Activated CD4-positive, alpha-beta T cell treated with anti-CD3 and anti-CD28 coated beads, Interleukin-2, amount 50 U/mL, for 1 hour (primary cell): ENCODE measurements around the gene EFCAB9.

Experiments used
- DNase-seq: peaks from one replicate; pipeline ENCODE4 v3.0.0-alpha.2; 2020

Gene EFCAB9

DNA sequence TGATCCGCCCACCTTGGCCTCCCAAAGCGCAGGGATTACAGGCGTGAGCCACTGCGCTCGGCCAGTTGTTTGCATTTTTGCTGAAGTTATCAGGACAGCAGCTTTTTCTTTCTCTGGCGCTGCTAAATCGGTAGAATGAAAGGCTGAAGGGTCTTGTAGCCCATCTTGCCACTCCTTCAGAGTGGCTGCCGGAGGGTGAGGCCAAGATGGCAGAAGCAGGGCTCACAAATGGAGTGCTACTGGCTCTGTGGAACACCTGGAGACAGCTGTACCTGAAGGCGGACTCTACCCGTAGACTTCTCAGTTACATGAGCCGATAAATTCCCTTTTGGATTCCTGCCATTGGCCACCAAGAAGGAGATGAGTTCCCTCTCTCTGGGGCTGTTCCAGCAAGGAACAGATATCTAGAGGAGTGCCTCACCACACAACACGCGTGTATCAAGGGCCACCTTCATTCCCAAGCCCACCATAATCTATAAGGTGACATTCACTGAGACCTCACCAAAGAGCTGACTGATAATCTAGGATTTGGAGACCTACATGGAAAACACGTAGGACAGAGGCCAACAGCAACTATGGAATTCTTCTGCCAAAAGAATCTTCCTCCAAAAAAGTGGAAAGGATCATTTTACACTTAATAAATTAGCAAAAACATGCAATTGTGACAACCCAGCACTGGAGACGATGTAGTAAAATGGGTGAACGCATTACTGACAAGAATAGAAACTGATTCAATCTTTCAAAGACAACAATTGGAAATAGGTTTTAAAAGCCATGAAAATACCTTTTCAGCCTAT lies 27.7 kb upstream of the EFCAB9 start:
- no peak for DNase-seq

- no peak for DNase-seq
Measured at GRCh38 chr5:172167895-172168294, 26.1 kb upstream of the EFCAB9 start.

GRCh38 chr5:172168311-172168710 lies 25.7 kb upstream of the EFCAB9 start:
- no peak for DNase-seq

DNA sequence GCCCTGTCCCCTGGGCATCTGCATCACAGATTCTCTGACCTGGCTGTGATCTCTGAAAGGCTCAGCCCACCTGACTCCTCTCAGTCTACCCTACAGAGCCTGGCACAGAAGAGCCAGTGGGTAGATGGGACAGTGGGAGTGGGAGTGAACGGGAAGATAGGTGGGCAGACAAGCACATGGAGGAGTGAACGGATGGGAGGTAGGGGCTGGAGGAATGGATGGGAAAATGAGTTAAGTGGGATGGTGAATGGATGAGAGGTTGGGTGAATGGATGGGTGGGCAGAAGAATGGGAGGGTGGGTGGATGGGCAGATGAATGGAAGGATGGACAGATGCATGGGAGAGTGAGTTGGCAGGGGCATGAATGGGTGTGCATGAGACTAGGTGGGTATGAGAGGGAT lies 24.8 kb upstream of the EFCAB9 start:
- DNase-seq: no peak

DNA sequence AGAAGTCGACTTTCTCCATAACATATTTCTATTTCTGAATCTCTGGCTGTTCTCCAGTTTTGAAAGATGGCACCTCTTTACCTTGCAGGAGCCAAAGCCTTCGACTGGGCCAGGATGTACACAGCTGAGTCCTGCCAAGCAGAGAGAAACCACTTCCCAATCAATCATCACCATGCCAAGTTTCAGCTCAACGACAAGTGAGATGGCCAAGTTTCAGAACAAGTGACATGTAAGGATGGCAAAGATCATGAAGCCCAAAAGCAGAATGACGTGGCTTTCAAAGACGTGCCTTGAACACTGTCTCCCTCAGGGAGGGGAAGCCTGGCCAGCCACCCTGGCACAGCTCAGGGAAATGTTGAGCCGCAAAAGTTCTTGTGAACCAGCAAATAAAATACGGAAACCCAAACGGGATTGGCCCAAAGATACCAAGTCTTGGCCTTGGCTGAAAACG lies 23.7 kb upstream of the EFCAB9 start:
- no peak for DNase-seq

- no peak for DNase-seq
Measured at GRCh38 chr5:172171118-172171517, 22.9 kb upstream of the EFCAB9 start.

- DNase-seq: no peak
Measured at GRCh38 chr5:172172912-172173563, 20.9 kb upstream of the EFCAB9 start.

DNA sequence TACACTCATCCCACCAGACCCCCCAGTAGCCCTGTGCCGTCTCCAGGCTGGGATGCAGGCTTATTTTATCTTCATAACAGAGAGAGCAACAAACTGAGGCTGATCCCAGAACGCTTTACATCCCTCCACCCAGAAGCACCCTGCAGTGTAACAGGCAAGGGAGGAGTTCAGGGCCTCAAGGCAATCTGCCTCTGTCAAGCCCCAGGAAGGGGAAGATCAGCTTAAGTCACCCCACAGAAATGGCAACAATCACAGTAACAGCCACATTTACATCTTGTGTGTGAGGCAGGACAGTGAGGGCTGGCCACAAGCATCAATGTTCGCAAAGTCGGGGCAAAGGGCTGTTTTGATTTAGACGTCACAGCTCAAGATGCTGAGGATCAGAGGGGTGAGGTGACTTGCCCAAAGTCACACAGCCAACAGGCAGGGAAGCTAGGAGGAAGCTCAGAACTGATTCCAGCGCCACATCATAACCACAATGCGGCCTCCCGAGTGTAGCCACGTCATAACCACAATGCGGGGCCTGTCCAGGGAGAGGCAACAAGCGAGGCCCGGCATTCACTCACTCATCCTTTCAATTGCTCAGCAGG lies 20.3 kb upstream of the EFCAB9 start:
- DNase-seq: peak; percentile 59

- DNase-seq: peak; percentile 88
Measured at GRCh38 chr5:172175263-172175719, 18.7 kb upstream of the EFCAB9 start.

- no peak for DNase-seq
Measured at GRCh38 chr5:172177176-172177575, 16.8 kb upstream of the EFCAB9 start.

- peak; percentile 22 for DNase-seq
Measured at GRCh38 chr5:172178301-172178987, 15.5 kb upstream of the EFCAB9 start.

DNA sequence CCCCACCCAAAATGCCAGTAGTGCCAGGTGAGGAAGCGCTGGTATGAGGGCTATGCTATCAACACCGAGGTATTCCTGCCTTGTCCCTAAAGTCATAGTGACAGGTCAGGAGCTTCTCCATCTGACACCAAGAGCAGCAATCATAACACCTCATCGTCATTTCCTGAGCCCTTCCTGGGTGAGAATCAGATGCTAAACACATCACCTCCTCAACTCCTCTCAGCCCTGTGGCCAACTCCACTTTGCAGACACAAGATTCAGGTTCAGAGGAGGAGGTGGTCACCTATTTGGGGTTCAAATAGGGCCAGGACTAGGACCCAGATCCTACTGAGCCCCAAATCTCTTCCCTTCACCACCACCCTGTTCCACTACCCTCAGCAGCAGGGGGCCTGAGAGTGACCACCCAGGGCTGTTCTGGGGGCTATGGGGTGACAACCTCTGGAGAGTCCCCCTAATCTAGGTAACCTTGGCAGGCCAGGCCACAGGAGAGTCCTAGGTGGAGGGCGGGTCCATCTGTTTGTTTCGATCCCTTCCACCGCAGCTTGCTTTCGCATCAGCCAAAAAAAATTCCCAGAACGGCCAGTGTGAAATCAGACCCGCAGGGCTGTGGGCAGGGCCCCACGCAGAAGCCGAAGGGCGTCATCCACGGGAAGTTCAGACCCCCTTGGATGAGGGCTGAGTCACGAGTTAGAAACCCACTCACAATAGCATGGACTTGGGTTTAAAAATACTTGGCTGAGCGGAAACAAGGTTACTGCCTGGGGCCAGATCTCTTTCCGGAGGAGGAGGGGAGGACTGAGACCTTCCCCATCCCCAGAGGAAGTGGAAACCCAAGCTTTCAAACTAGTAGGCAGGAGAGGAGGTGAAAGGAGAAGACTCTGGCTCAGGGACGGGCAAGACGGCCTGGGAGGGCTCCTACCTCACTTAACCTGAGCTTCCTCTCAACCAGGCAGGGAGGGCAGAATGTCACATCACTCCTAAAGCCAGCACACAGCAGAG lies 14.7 kb upstream of the EFCAB9 start:
- DNase-seq: peak; percentile 33

GRCh38 chr5:172180936-172181335 lies 13.0 kb upstream of the EFCAB9 start:
- peak; percentile 26 for DNase-seq

DNA sequence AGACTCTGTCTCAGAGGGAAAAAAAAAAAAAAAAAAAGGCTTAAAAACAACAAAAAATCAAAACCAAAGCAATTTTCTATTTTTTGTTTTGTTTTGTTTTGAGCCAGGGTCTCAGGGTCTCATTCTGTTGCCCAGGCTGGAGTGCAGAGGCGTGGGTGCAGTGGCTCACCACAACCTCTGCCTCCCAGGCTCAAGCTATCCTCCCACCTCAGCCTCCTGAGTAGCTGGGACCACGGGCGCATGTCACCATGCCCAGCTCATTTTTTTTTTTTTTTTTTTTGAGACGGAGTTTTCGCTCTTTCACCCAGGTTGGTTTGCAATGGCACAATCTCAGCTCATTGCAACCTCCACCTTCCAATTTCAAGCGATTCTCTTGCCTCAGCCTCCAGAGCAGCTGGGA lies 11.7 kb upstream of the EFCAB9 start:
- no peak for DNase-seq

DNA sequence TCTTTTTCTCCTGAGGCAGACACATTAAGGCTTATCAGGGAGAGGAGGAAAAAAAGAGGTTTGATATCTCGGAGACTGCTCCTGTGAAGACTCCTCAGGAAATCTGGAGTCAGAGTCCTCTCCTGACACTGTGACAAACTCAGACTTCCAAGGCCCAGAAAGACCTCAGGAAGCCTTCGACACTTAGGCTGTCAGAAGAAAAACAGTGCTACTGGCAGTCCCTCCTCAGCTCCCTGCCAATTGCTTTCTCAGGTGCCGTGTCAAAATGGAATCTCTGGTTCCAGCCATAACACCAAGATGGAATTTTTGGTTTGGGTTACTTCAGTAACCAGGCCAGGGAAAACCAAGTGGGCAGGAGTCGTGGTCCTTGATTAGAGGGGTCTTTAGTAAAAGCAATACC lies 10.1 kb upstream of the EFCAB9 start:
- no peak for DNase-seq

DNA sequence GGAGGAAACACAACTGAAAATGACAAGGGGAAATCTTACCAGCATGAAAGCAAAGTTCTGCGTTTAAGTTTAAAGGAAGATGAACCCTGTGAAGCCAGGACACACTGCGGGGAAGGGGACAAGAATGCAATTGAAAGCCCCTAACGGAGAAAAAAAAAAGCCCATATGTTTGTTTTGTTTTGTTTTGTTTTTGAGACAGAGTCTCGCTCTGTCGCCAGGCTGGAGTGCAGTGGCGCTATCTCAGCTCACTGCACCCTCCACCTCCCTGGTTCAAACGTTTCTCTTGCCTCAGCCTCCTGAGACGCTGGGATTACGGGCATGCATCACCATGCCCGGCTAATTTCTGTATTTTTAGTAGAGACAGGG lies 8.9 kb upstream of the EFCAB9 start:
- peak; percentile 33 for DNase-seq

GRCh38 chr5:172186114-172186695 lies 7.8 kb upstream of the EFCAB9 start:
- no peak for DNase-seq

DNA sequence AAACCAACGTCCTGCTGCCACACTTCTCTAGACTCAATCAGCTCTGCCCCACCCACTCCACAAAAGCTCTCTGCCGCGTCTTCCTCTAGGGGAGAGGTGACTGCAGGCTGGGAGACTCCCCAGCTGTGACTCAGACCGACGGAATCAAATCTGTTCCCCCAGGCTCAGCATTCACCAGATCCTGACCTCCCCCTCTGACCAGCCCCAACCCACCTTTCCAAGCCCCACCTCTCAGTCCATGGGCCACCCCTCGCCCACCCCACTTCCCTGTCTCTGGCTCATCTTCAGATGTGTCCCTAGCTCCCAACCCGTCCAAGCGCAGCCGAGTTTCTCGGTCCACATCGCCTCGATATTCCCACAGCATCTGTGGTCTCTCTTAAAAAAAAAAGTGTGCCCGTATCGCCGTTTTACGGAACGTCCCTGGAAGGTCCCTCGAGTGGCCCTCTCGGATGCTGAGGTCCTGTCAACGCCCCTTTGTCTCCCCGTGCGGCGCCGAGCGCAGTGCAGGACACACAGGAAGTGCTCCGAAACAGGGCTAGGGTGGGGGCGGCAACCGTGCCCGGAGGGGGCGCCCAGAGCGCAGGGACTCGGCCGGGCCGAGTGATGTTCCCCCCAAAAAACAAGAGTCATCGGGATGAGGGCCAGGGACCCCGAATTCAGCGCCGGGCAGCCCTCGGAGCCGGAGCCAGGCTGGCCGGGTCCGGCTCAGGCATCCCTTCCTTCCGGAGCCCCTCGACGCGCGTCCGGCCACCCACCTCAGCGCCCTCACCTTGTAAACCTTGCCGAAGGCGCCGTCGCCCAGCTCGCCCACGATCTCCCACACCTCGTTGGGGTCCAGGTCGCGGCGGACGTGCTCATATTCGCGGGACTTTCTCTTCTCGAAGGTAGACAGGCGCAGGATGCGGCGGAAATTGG lies 6.6 kb upstream of the EFCAB9 start:
- peak; percentile 71 for DNase-seq

- DNase-seq: peak; percentile 86
Measured at GRCh38 chr5:172188033-172188892, 5.7 kb upstream of the EFCAB9 start, which contains the start of gene STK10. STK10 (minus strand) TSS chr5:172188224; CDS start chr5:172188042, 182 bp downstream.
